Muscle layer of colon (tissue), 2 donors: ENCODE results near the gene ARHGAP10.

ENCODE experiments used
- H3K27ac ChIP-seq: one replicate; pipeline ENCODE4 v1.7.0; 2013; ENCODE audit warnings: low read depth, mild to moderate bottlenecking, low read length, moderate library complexity
- H3K27me3 ChIP-seq, 2 donors: one replicate each; pipeline ENCODE4 v1.7.0; 2013; ENCODE audit warnings: low read length in 2 of 2, mild to moderate bottlenecking in 2 of 2; ENCODE audit not compliant: insufficient read depth in 2 of 2, control insufficient read depth in 1 of 2
- H3K36me3 ChIP-seq: one replicate; pipeline ENCODE4 v1.7.0; 2013; ENCODE audit warnings: mild to moderate bottlenecking, low read length; ENCODE audit not compliant: insufficient read depth
- H3K4me1 ChIP-seq: one replicate; pipeline ENCODE4 v1.7.0; 2013; ENCODE audit warnings: mild to moderate bottlenecking, low read length; ENCODE audit not compliant: insufficient read depth
- H3K4me3 ChIP-seq, 2 donors: one replicate each; pipeline ENCODE4 v1.7.0; 2013; ENCODE audit warnings: low read length in 2 of 2, low read depth in 1 of 2, mild to moderate bottlenecking in 1 of 2, moderate library complexity in 1 of 2
- H3K9ac ChIP-seq: one replicate; pipeline ENCODE4 v1.7.0; 2013; ENCODE audit warnings: low read length
- H3K9me3 ChIP-seq: one replicate; pipeline ENCODE4 v1.7.0; 2013; ENCODE audit warnings: mild to moderate bottlenecking, low read length
- donor health status: abdominal sarcoma.
- donor health status: Adenocarcinoma of cecum.

The ARHGAP10 gene

GRCh38 chr4:148067301-148067916, 335.5 kb downstream of the ARHGAP10 start:
- Histone ChIP-seq H3K36me3 (peaks cover 23% of the 10 kb centered on the region), H3K9me3 (no peaks in the 10 kb centered on the region), H3K4me1 (peaks cover 22% of the 10 kb centered on the region), H3K4me3 (no peak overlapping the region), H3K27me3 (no peaks in the 10 kb centered on the region), H3K27ac (no peak overlapping the region), H3K9ac (no peak overlapping the region)

GRCh38 chr4:148068065-148068911, 336.4 kb downstream of the ARHGAP10 start:
- Histone ChIP-seq H3K9ac (no peak overlapping the region), H3K4me3 (no peak overlapping the region), H3K9me3 (no peaks in the 10 kb centered on the region), H3K36me3 (peaks cover 31% of the 10 kb centered on the region), H3K27me3 (no peaks in the 10 kb centered on the region), H3K4me1 (peaks cover 22% of the 10 kb centered on the region), H3K27ac (no peak overlapping the region)

- no peak overlapping the region for H3K4me3 ChIP-seq
- H3K36me3 ChIP-seq = peaks cover 37% of the 10 kb centered on the region
- peaks cover 22% of the 10 kb centered on the region for H3K4me1 ChIP-seq
- H3K27ac ChIP-seq = no peak overlapping the region
- H3K9ac ChIP-seq = no peak overlapping the region
- H3K27me3 ChIP-seq = no peaks in the 10 kb centered on the region
- no peaks in the 10 kb centered on the region for H3K9me3 ChIP-seq
Measured at GRCh38 chr4:148069086-148069894, 337.4 kb downstream of the ARHGAP10 start.

- H3K9me3 ChIP-seq = no peaks in the 10 kb centered on the region
- H3K4me3 ChIP-seq = no peak overlapping the region
- H3K4me1 ChIP-seq = peaks cover 22% of the 10 kb centered on the region
- no peak overlapping the region for H3K27ac ChIP-seq
- H3K9ac ChIP-seq = no peak overlapping the region
- no peaks in the 10 kb centered on the region for H3K27me3 ChIP-seq
- peaks cover 38% of the 10 kb centered on the region for H3K36me3 ChIP-seq
Measured at GRCh38 chr4:148069895-148070178, 337.9 kb downstream of the ARHGAP10 start.

- H3K27ac ChIP-seq = no peak overlapping the region
- H3K27me3 ChIP-seq = no peaks in the 10 kb centered on the region
- H3K4me3 ChIP-seq = no peak overlapping the region
- H3K4me1 ChIP-seq = peaks cover 22% of the 10 kb centered on the region
- H3K9ac ChIP-seq = no peak overlapping the region
- no peaks in the 10 kb centered on the region for H3K9me3 ChIP-seq
- H3K36me3 ChIP-seq = peaks cover 39% of the 10 kb centered on the region
Measured at GRCh38 chr4:148071009-148071408, 339.1 kb downstream of the ARHGAP10 start.

- Histone ChIP-seq H3K27ac (no peak overlapping the region), H3K4me3 (no peak overlapping the region), H3K4me1 (peaks cover 14% of the 10 kb centered on the region), H3K9ac (no peak overlapping the region), H3K36me3 (peaks cover 45% of the 10 kb centered on the region), H3K27me3 (no peaks in the 10 kb centered on the region), H3K9me3 (no peaks in the 10 kb centered on the region)
Measured at GRCh38 chr4:148072789-148073188, 340.9 kb downstream of the ARHGAP10 start.

- H3K9me3 ChIP-seq = no peaks in the 10 kb centered on the region
- no peaks in the 10 kb centered on the region for H3K27me3 ChIP-seq
- no peak overlapping the region for H3K9ac ChIP-seq
- H3K4me3 ChIP-seq = no peak overlapping the region
- H3K27ac ChIP-seq = no peak overlapping the region
- peaks cover 14% of the 10 kb centered on the region for H3K4me1 ChIP-seq
- peaks cover 45% of the 10 kb centered on the region for H3K36me3 ChIP-seq
Measured at GRCh38 chr4:148073349-148073748, 341.5 kb downstream of the ARHGAP10 start.

GRCh38 chr4:148074462-148074861, 342.6 kb downstream of the ARHGAP10 start:
- H3K4me3 ChIP-seq = no peak overlapping the region
- peaks cover 7% of the 10 kb centered on the region for H3K4me1 ChIP-seq
- no peak overlapping the region for H3K27ac ChIP-seq
- H3K9ac ChIP-seq = no peak overlapping the region
- H3K27me3 ChIP-seq = no peaks in the 10 kb centered on the region
- H3K36me3 ChIP-seq = peaks cover 45% of the 10 kb centered on the region
- H3K9me3 ChIP-seq = no peaks in the 10 kb centered on the region

- Histone ChIP-seq H3K4me1 (no peaks in the 10 kb centered on the region), H3K27ac (no peak overlapping the region), H3K27me3 (no peaks in the 10 kb centered on the region)
Measured at GRCh38 chr4:148075438-148075837, 343.6 kb downstream of the ARHGAP10 start.

GRCh38 chr4:148076964-148077363, 345.1 kb downstream of the ARHGAP10 start:
- Histone ChIP-seq H3K27ac (no peak overlapping the region), H3K4me1 (no peaks in the 10 kb centered on the region), H3K36me3 (peaks cover 55% of the 10 kb centered on the region), H3K9ac (no peak overlapping the region), H3K9me3 (no peaks in the 10 kb centered on the region), H3K4me3 (no peak overlapping the region), H3K27me3 (no peaks in the 10 kb centered on the region)

More at GRCh38 chr4:148075438-148075837, 343.6 kb downstream of the ARHGAP10 start:
- Histone ChIP-seq H3K9ac (no peak overlapping the region), H3K9me3 (no peaks in the 10 kb centered on the region), H3K36me3 (peaks cover 45% of the 10 kb centered on the region), H3K4me3 (no peak overlapping the region)

- H3K9ac ChIP-seq = no peak overlapping the region
- H3K27ac ChIP-seq = no peak overlapping the region
- no peaks in the 10 kb centered on the region for H3K4me1 ChIP-seq
- no peaks in the 10 kb centered on the region for H3K9me3 ChIP-seq
- H3K36me3 ChIP-seq = peaks cover 52% of the 10 kb centered on the region
- H3K27me3 ChIP-seq = no peaks in the 10 kb centered on the region
- H3K4me3 ChIP-seq = no peak overlapping the region
Measured at GRCh38 chr4:148077581-148077980, 345.7 kb downstream of the ARHGAP10 start.
